Activated CD4-positive, alpha-beta T cell treated with anti-CD3 and anti-CD28 coated beads, Interleukin-2, amount 10 ng/mL, durations not matched to agents 7 days and 5 days (primary cell): Measurements from ENCODE around the gene CHRNA9. TPM values are rescaled to one million over a fixed set of nuclear protein-coding genes. Genes with fewer than 3 reads are reported as not detected.

Source experiments
- CTCF ChIA-PET: fragments of 350-600 bp; sonication (Branson Sonifier 250); formaldehyde crosslinking; loops from one replicate; lab custom pipeline; 2021; ENCODE audit warnings: antibody characterized with exemption; lab: Charles Lee
- POLR2A ChIA-PET: fragments of 350-600 bp; sonication (Branson Sonifier 250); formaldehyde crosslinking; loops from one replicate; lab custom pipeline; 2021; ENCODE audit warnings: antibody characterized with exemption; lab: Charles Lee
- DNase-seq: peaks from one replicate; pipeline ENCODE4 v3.0.0-alpha.2; 2020
- H3K27ac Mint-ChIP-seq: one replicate; pipeline ENCODE4 v1.8.0; 2021; ENCODE audit warnings: mild to moderate bottlenecking, moderate library complexity, mixed read lengths
- H3K27me3 Mint-ChIP-seq: one replicate; pipeline ENCODE4 v1.8.0; 2021; ENCODE audit warnings: mixed read lengths
- H3K36me3 Mint-ChIP-seq: one replicate; pipeline ENCODE4 v1.8.0; 2021; ENCODE audit warnings: low read depth, mixed read lengths
- H3K4me1 Mint-ChIP-seq: one replicate; pipeline ENCODE4 v1.8.0; 2021; ENCODE audit warnings: mixed read lengths
- H3K4me3 Mint-ChIP-seq: one replicate; pipeline ENCODE4 v1.8.0; 2021; ENCODE audit warnings: mild to moderate bottlenecking, moderate library complexity, mixed read lengths
- H3K9me3 Mint-ChIP-seq: one replicate; pipeline ENCODE4 v1.8.0; 2021; ENCODE audit warnings: mixed read lengths
- total RNA-seq, 2 experiments: library from RNA; stranded (reverse); gene quantifications; one replicate each; pipeline ENCODE4 v1.2.3, GENCODE V29; 2021

CHRNA9 gene
- total RNA-seq, 2 experiments from 2014 or later, result not detected

DNA sequence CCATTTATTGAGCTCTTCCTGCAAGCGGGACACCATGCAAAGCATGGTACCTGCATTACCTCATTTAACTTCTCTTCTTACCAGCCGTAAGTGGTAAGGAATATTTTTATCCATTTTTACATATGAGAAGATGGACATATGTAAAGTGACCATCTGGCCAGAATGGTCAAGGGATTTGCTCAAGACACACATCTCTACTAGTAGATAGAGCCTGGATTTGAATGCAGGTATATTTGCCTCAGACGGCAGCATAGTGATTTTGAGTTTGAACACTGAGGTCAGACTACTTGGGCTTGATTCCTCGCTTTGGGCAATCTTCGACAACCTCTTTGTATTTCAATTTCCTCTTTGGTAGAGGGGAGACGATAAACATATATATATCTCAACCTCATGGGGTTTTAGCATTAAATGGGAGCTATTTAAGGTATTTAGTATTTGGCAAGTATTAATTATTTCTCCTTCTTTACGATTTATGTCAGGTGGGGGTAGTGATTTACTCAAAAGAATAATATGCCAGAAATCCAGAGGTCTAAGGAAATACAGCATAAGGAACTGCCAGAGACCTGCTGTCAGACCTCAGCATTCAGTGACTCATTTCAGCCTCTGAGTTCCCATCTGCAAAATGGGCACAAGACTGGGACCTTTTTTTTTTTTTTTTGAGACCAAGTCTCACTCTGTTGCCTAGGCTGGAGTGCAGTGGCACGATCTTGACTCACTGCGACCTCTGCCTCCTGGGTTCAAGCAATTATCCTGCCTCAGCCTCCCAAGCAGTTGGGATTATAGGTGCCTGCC lies 34.6 kb upstream of the CHRNA9 start:
- H3K36me3 Mint-ChIP-seq, result peaks cover 29% of the 10 kb centered on the region
- ChIA-PET POLR2A (no interaction called here), CTCF (interaction anchor here (1.0 to 1.5 kb wide), 3 partner anchors 9 to 75 kb away, joined by 3 to 5 read pairs (median 4); no protein-coding TSS in a partner anchor)
- H3K4me3 Mint-ChIP-seq, result peak overlapping the region; percentile 31
- no peak for DNase-seq
- H3K9me3 Mint-ChIP-seq, result peaks cover 14% of the 10 kb centered on the region
- H3K4me1 Mint-ChIP-seq, result peaks cover 73% of the 10 kb centered on the region
- H3K27me3 Mint-ChIP-seq, result no peaks in the 10 kb centered on the region
- peak overlapping the region; percentile 91 for H3K27ac Mint-ChIP-seq

DNA sequence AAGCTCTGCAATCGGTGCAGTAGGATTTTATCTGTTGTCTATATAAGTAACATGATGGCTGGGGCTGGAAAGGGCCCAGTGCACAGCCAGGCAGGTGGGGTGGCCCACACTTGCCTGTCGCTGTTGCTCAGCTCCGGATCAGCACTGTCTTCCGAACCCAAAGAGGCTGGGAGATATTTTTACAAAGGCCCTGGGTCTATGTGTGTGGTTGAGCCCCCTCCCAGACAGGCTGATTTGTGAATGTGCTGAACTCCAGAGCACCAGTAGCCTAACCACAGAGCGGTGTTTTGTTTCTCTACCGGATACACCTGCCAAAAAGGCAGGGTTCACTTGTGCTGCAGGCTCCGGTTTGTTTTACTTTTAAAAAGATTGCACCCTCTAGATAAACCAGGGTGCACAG lies 33.5 kb upstream of the CHRNA9 start:
- no peaks in the 10 kb centered on the region for H3K27me3 Mint-ChIP-seq
- peak overlapping the region; percentile 55 for H3K4me3 Mint-ChIP-seq
- peaks cover 84% of the 10 kb centered on the region for H3K4me1 Mint-ChIP-seq
- peaks cover 30% of the 10 kb centered on the region for H3K36me3 Mint-ChIP-seq
- peak; percentile 90 for DNase-seq
- ChIA-PET POLR2A (no interaction called here), CTCF (interaction anchor here (0.6 to 1.0 kb wide), 2 partner anchors 71 to 1609 kb away, joined by 3 read pairs; no protein-coding TSS in a partner anchor)
- peak overlapping the region; percentile 91 for H3K27ac Mint-ChIP-seq
- peaks cover 14% of the 10 kb centered on the region for H3K9me3 Mint-ChIP-seq

DNA sequence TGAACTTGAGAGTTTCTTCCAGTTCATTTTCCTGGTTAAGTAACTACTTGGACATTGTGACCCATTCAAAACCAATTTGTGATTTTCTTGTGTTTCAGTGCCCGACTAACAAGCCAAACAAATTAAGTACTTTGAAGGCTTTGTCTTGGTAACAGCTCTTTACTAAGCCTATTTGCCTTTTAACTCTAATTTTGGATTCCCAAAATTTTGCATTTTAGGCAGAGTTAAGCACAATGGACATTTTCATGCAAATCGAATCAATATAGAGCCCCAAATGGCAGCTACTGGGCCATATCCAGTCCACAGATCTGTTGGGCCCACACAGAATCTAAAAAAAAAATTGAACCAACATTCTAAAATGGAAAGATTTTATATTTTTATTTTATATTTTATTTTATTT lies 31.4 kb upstream of the CHRNA9 start:
- peak overlapping the region; percentile 27 for H3K27ac Mint-ChIP-seq
- no peaks in the 10 kb centered on the region for H3K27me3 Mint-ChIP-seq
- ChIA-PET CTCF (interaction anchor here (0.6 to 1.6 kb wide), 4 partner anchors 34 to 112 kb away, joined by 3 to 4 read pairs (median 4); no protein-coding TSS in a partner anchor), POLR2A (no interaction called here)
- peaks cover 10% of the 10 kb centered on the region for H3K9me3 Mint-ChIP-seq
- peaks cover 22% of the 10 kb centered on the region for H3K36me3 Mint-ChIP-seq
- H3K4me1 Mint-ChIP-seq, result peaks cover 89% of the 10 kb centered on the region
- H3K4me3 Mint-ChIP-seq, result no peak overlapping the region
- no peak for DNase-seq

DNA sequence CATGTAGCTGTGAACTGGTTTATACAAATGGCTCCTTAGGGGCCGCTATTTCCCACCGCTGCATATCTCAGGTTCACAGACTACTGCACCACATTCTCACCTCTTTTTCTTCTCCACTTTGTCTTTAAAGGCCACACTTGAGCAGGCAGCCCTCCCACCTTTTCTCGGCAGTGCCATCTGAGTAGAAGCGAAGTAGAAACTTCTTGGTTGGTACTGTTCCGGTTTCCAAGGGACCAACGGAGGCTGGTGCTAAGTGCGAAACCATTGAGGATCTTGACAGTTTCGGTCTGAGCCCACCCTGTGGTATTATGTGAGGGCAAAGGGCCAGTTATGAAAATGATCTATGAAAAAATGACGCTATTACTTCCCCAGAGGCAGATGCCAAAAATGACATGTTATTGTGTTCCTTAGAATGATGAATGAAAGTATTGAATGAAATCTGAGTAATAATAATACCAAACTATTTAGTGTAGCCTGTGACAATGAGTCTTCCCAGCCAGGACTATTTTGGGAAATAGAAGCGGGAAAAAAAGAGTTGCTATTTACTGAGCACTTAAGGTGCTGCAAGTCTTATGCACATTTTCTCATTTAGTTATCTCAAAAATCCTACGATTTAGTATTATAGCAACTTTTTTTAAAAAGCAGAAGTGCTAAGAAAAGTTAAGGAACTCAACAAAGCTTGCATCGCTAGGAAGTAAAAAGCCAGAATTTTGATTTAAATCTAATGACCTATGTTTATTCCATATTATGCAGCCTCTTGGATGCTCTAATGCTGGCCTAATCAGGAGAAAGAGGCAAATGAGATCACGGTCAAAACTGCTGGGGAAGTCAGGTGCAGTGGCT lies 29.6 kb upstream of the CHRNA9 start:
- Mint-ChIP-seq H3K4me3 (peak overlapping the region; percentile 33), H3K9me3 (peaks cover 10% of the 10 kb centered on the region), H3K36me3 (peaks cover 22% of the 10 kb centered on the region), H3K4me1 (peaks cover 92% of the 10 kb centered on the region), H3K27me3 (no peaks in the 10 kb centered on the region), H3K27ac (peak overlapping the region; percentile 99)
- POLR2A ChIA-PET, result no interaction called here
- DNase-seq, result peak; percentile 35
- CTCF ChIA-PET, result interaction anchor here (0.8 to 4.6 kb wide), 7 partner anchors 12 to 174 kb away, joined by 3 to 20 read pairs (median 4); no protein-coding TSS in a partner anchor

DNA sequence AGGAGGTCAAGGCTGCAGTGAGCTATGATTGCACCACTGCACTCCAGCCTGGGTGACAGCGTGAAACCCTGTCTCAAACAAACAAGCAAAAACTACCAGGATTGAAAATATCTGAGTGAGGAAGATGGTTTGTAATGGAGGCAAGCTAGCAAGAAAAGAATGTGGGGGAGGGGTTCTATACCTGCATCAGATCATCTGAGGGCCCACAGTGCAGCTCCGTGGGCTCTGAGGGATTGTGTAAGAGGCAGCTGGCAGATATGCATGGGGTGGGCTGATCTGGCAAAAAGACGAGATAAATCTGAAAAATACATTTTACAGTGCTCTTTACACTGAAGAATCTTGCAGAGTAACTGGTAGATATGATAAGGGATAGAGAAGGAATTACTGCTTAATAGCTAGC lies 28.9 kb upstream of the CHRNA9 start:
- Mint-ChIP-seq H3K27ac (peak overlapping the region; percentile 99), H3K9me3 (peaks cover 10% of the 10 kb centered on the region), H3K4me3 (peak overlapping the region; percentile 33), H3K36me3 (peaks cover 22% of the 10 kb centered on the region), H3K27me3 (no peaks in the 10 kb centered on the region), H3K4me1 (peaks cover 92% of the 10 kb centered on the region)
- CTCF ChIA-PET, result interaction anchor here (1.3 to 4.6 kb wide), 7 partner anchors 12 to 117 kb away, joined by 3 to 20 read pairs (median 5); no protein-coding TSS in a partner anchor
- DNase-seq, result no peak
- POLR2A ChIA-PET, result no interaction called here

DNA sequence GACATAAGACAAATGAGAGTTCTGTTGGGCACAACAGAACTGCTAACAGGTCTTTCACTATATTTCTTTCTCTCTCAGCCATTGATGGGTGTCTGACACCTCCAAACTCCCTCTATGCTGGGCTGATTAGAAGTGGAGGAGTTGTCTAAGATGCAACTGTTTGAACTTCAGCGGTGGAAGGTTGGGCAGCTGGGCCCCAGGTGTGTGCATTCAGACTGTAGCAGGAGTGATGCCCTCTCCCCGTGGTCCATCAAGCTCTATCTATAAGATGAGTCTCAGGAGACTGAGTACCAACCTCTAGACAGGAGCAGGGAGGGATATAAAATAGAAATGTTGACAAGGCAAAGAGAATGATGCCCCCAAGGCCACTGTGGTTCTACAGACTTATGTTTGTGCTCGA lies 28.2 kb upstream of the CHRNA9 start:
- Mint-ChIP-seq H3K27ac (peak overlapping the region; percentile 99), H3K4me1 (peaks cover 90% of the 10 kb centered on the region), H3K27me3 (no peaks in the 10 kb centered on the region), H3K4me3 (peak overlapping the region; percentile 69), H3K9me3 (peaks cover 10% of the 10 kb centered on the region), H3K36me3 (peaks cover 22% of the 10 kb centered on the region)
- DNase-seq, result no peak
- POLR2A ChIA-PET, result interaction anchor here (1.0 to 1.5 kb wide), 3 partner anchors 95 to 112 kb away, joined by 4 to 10 read pairs (median 4); no protein-coding TSS in a partner anchor
- CTCF ChIA-PET, result interaction anchor here (1.0 to 4.6 kb wide), 12 partner anchors 11 to 118 kb away, joined by 3 to 20 read pairs (median 5); no protein-coding TSS in a partner anchor

DNA sequence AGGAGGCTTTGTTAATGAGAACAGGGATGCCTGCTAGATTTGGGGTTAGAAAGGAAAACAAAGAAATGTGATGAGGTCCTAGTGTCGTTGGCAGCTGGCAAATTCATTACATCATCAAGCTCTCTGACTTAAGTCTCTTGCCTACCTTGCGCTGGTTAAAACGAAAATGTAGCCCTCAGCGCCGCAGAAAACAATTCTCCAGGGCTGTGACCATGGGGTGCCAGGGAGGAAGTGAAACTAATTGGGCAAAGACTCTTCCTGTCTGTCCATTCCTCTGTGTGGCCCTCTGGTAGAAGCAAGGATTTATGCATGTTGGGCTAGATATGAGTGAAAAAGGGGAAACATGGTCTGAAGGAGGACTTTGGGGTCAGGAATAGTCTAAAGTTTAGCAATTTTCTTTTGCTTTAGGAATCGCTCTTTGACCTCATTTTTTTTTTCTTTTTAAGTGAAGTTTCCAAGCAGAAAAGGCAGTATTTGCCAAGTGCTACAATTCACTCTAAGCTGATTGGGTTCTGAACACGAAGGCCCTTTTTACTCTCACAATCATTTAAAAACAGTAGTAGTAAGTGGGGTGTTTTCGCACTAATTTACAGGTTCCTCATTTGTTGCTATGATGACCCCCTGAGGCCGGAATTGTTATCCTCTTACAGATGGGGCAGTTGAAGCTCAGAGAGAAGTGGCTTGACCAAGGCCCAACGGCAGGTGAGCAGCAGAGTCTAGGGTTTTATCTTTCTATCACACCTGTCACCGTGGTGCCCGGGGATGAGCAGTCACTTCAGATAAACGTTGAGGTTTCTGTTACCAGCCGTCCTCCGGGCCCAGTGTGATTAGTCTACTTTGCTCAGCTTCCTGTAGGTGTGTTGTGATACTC lies 27.3 kb upstream of the CHRNA9 start:
- DNase-seq, result peak; percentile 77
- Mint-ChIP-seq H3K9me3 (peaks cover 8% of the 10 kb centered on the region), H3K36me3 (peaks cover 19% of the 10 kb centered on the region), H3K4me3 (peak overlapping the region; percentile 69), H3K27me3 (no peaks in the 10 kb centered on the region), H3K27ac (peak overlapping the region; percentile 99), H3K4me1 (peaks cover 90% of the 10 kb centered on the region)
- ChIA-PET POLR2A (interaction anchor here (0.6 to 1.5 kb wide), 6 partner anchors 79 to 264 kb away, joined by 3 to 10 read pairs (median 4); no protein-coding TSS in a partner anchor), CTCF (interaction anchor here (0.9 to 4.6 kb wide), 17 partner anchors 10 to 424 kb away, joined by 3 to 20 read pairs (median 5); no protein-coding TSS in a partner anchor)

DNA sequence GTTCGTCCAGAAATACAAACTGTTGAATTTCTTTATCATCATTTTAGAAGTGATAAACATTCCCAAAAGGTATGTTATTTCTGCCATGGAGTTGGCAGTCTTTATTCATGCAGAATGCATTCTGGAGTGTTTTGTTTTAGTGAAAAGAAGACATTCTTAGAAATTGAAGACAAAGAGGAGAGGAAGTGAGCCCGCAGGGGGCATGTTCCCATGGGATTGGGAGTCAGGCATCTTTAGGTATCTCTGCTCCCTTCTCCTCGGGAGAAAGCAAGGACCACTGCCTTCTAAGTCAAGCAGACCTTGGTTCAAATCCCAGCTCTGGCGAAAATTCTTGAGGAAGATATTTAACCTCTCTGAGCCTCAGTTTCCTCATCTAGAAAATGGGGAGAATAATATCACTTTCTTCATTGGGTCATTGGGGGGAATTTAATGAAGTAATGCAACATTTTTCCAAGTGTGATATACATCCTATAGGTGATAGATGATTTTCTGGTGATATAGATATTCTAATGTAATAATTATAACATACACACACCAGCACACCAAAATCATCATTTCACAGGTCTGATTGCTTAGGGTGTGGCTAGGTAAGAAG lies 26.5 kb upstream of the CHRNA9 start:
- Mint-ChIP-seq H3K27ac (peak overlapping the region; percentile 99), H3K9me3 (peaks cover 7% of the 10 kb centered on the region), H3K36me3 (peaks cover 16% of the 10 kb centered on the region), H3K4me3 (peak overlapping the region; percentile 69), H3K27me3 (no peaks in the 10 kb centered on the region), H3K4me1 (peaks cover 87% of the 10 kb centered on the region)
- DNase-seq, result no peak
- POLR2A ChIA-PET, result interaction anchor here (0.8 kb wide), 2 partner anchors 80 to 104 kb away, joined by 3 read pairs; no protein-coding TSS in a partner anchor
- CTCF ChIA-PET, result interaction anchor here (0.9 to 4.6 kb wide), 11 partner anchors 9 to 423 kb away, joined by 3 to 20 read pairs (median 5); no protein-coding TSS in a partner anchor

DNA sequence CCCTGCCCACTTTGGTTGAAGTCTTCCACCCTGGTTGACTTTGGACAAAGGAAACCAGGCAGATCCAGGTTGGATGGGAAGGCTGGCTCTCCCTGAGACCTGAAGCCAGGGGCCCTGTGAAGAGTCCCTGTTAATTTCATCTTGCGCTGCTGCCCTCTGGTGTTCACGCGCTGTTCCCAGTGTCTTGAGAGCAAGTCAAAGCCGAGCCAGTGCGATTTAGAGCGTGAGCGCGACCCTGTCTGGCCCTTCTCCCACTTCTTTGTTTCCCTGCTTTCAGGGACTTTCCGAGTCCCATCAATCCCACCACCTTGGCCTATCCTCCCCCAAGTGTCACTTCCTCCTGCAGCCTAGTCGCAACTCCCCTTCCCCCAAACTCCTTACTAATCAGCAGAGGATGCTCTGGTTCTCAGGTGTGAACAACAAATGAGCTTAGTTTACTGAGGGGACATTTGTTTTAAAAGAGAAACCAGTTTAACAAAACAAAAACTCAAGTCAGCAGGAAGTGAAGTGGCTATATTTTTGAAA lies 25.8 kb upstream of the CHRNA9 start:
- ChIA-PET CTCF (interaction anchor here (0.6 to 4.6 kb wide), 21 partner anchors 8 to 268 kb away, joined by 3 to 20 read pairs (median 4); partner anchors contain the start of genes N4BP2 and RHOH), POLR2A (interaction anchor here (0.5 to 1.0 kb wide), 4 partner anchors 81 to 182 kb away, joined by 3 to 4 read pairs (median 4); no protein-coding TSS in a partner anchor)
- peaks cover 7% of the 10 kb centered on the region for H3K9me3 Mint-ChIP-seq
- peak overlapping the region; percentile 99 for H3K27ac Mint-ChIP-seq
- no peaks in the 10 kb centered on the region for H3K27me3 Mint-ChIP-seq
- H3K4me1 Mint-ChIP-seq, result peaks cover 86% of the 10 kb centered on the region
- DNase-seq, result peak; percentile 94
- H3K36me3 Mint-ChIP-seq, result peaks cover 13% of the 10 kb centered on the region
- peak overlapping the region; percentile 55 for H3K4me3 Mint-ChIP-seq

DNA sequence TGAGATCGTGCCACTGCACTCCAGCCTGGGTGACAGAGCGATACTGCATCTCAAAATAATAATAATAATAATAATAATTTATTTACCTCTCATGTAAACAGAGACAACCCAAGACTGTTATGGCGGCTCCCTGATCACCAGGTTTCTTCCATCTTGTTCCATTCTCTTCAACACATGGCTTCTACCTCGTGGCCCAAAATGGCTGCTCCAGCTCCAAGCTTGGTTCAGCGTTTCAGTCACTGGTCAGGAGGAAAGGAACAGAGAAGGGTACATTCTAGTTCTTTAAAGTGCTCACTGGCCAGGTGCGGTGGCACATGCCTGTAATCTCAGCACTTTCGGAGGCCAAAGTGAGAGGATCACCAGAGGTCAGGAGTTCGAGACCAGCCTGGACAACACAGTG lies 24.9 kb upstream of the CHRNA9 start:
- ChIA-PET POLR2A (interaction anchor here (0.6 to 0.8 kb wide), 2 partner anchors 9 to 55 kb away, joined by 3 to 4 read pairs; no protein-coding TSS in a partner anchor), CTCF (interaction anchor here (0.7 to 4.1 kb wide), 9 partner anchors 10 to 504 kb away, joined by 3 to 19 read pairs (median 4); partner anchors contain the start of genes N4BP2 and RHOH)
- H3K36me3 Mint-ChIP-seq, result peaks cover 4% of the 10 kb centered on the region
- no peak overlapping the region for H3K4me3 Mint-ChIP-seq
- no peaks in the 10 kb centered on the region for H3K9me3 Mint-ChIP-seq
- peak overlapping the region; percentile 42 for H3K27ac Mint-ChIP-seq
- DNase-seq, result no peak
- H3K27me3 Mint-ChIP-seq, result no peaks in the 10 kb centered on the region
- peaks cover 79% of the 10 kb centered on the region for H3K4me1 Mint-ChIP-seq
